HG02840 (cell line): Measurements from ENCODE around the gene AMMECR1.
"Not testable (repeated sequence)": the region's sequence is repeated elsewhere in the genome, so short reads cannot be mapped to it uniquely, and the experiment has no call there.

Experiments used
- ATAC-seq: cut with Tn5 transposase; IDR thresholded peaks from one replicate; pipeline ENCODE4 v1.9.1; 2021; ENCODE audit warnings: mild to moderate bottlenecking, moderate library complexity, moderate number of reproducible peaks; ENCODE audit not compliant: unreplicated experiment, low FRiP score

The AMMECR1 gene

DNA sequence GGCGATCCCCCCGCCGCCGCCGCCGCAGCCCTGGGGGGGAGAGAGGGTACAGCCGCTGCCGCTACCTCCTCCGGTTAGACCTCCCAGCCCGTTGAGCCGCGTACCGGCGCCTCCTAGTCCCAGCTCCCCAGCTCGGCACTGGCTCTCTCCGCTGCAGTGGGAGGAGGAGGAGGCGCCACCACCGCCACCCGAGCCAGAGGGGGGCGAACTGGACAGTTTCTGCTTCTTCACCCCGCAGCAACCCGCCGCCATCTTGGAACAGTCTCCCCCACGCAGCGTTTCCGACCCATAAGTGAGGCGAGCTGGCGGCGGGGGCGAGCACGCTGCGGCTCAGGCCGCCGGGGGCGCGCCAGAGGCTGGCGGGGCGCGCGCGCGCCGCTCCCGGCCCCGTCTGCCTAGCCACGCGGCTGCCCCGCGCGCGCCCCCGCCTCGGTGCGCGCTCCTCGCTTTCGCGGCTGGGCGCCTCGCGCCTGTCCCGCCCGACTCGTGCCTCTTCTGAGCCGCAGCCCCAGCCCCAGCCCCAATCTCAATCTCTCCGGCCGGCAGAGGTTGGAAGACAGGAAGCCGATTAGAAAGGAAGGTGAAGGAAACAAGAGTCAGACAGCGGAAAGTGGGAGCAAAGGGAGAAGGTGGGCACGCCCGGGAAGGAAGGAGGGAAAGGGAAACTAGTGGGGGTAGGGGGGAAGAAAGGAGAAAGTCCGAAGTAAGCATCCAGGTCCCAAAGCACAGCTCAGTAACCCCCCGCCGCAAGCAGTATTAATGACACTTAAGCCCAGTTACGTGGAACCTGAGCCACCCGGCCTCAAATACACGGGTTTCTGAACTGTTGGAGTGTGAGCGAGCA lies at the start of gene AMMECR1:
Gene AMMECR1 (minus strand): TSS at position 266 of the 844 bp plus-strand sequence. CDS start 14 bp downstream, at position 252.
- peak; percentile 65 for ATAC-seq

DNA sequence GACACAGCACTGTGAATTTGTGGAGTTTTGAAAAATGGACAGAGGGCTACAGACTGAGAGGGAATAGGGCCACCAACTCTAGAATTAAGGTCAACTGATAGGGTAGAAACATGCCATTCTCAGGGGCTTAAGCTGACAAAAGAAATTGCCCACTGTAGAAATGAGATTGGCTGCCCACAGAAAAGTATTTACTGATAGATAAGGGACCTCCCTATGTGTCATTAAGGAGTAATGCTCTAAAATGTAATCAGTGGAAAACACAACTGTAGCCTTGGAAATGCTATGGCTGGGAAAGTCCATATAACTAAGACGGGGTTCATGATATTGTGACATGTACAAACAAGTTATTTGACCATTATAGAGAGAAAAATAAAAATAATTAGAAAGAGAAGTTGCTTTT lies 45.4 kb upstream of the AMMECR1 start:
- ATAC-seq = no peak

DNA sequence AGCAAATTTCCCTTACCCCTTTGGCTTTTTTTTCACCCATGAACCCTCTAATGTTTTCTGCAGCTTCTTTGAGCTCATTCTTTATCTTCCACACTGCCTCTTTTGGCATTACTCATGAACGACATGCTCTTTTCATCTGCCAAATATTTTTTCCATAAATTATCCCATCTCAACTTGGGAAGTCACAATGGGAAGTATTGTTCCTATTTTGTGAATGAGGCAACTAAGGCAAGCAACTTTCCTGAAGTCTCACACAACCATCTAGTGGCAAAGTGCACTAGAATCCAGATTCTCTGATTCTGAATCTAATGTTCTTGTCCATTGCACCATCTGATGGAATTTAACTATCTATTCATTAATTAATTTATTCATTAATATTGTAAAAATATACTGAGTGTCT lies 41.4 kb upstream of the AMMECR1 start:
- no peak for ATAC-seq

DNA sequence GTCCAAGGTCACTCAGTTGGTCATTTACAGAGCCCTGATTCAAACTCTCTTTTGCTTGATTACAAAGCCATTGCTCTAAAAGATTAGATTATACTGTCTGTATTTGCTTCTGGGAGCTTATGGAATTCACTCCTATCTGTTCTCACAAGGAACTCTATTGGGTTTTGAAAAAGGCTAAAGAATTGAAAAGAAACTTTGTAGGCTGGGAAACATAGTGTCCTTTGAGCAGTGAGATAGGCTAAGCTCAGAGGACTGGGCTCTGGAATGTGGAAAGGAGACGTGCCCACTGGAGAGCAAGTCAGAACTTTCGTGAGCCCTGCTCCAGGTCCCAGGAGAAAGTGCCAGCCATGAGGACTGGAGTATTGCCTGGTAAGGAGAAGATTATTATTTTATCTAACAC lies 40.7 kb upstream of the AMMECR1 start, which contains the start of gene RTL9:
Gene RTL9 (plus strand): TSS at position 301 of the 400 bp plus-strand sequence. CDS start 91,770 bp downstream, outside the sequence.
- no peak for ATAC-seq

DNA sequence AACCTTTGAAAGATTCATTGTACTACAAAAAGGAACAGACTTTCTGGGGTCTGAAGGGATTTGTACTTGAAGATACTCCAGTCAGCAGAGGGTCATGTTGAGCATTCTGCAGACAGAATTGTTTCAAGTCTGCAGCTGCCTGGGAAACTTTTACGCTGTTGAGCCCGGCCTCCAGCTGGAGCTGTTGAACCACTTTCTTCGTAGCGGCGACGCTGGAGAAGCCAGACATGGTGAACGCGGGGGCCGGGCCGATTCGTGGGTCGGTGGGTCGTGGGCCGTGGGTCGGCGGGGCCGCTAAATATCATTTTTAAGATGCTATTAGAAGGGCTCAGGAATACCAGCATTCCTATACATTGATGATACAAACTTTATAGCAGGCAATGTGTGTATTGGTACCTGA lies 28.8 kb upstream of the AMMECR1 start:
- ATAC-seq = no peak

- ATAC-seq = no peak
These were observed 23.5 kb upstream of the AMMECR1 start for GRCh38 chrX:110341189-110342035.

DNA sequence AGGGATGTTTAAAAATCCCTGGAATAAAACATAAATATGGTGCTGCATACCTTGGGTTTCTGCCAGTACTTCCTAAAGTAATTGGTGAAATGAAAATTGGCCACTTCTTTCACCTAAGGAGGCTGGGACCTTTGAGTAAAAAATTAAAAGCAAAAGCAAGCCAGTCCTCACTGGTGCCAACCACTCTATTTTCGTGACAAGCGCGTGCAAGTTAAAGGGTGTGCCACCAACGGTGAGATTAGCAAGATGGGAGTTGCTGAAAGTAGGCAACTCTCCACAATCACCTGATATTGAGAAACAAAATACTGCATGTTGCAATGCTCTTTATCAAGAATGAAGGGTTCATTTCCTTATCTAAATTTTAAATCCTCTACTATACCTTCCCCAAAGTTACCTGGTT lies 21.1 kb upstream of the AMMECR1 start:
- no peak for ATAC-seq

DNA sequence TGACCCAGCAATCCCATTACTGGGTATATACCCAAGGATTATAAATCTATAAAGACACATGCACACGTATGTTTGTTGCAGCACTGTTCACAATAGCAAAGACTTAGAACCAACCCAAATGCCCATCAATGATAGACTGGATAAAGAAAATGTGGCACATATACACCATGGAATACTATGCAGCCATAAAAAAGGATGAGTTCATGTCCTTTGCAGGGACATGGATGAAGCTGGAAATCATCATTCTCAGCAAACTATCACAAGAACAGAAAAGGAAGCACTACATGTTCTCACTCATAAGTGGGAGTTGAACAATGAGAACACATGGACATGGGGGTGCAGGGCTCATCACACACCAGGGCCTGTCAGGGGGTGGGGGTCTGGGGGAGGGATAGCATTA lies 15.6 kb upstream of the AMMECR1 start:
- not testable (repeated sequence) for ATAC-seq

DNA sequence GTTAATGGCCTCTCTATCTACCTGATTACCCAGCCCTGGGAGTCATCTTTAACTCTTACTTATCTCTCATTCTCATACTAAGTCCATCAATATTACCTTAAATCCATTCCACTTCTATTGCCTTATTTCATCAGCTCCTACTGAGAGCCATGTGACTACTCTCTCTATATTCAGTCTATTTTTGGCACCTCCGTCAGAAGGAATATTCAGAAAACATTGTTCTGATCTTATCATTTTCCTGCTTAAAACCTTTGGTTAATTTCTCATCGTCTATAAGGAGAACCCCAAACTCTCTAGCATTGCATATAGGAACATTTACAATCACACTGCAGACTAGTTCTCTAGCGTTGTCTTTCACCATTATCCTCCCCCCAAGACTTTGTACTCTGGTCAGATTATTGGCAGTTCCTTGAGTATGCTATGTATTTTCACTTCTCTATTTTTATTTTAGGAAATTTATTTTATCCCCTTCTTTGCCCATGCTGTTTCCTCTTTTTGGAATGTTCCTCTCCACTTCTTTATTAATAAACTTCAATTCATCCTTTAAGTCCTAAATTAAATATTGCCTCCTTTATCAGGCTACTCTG lies 13.7 kb upstream of the AMMECR1 start:
- no peak for ATAC-seq

- ATAC-seq = not testable (repeated sequence)
These were observed 10.7 kb upstream of the AMMECR1 start for GRCh38 chrX:110328613-110329012.

GRCh38 chrX:110327336-110327735 lies 9.5 kb upstream of the AMMECR1 start:
- no peak for ATAC-seq

DNA sequence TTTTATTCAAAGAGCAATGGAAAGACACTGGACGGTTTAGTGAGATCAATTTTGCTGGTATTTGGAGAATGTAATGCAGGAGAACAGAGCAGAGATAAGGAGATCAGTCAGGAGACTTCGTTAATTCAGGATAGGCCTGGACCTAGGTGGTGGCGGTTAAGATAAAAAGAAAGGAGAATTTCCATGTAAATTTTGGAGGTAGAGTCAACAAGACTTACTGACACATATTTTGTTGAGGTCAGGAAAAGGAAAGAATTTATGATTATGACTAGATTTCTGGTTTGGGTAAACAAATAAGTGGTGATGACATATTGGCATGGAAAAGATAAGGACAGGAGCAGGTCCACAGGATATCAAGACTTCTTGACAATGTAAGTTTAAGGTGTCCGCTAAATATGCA lies 8.8 kb upstream of the AMMECR1 start:
- no peak for ATAC-seq

DNA sequence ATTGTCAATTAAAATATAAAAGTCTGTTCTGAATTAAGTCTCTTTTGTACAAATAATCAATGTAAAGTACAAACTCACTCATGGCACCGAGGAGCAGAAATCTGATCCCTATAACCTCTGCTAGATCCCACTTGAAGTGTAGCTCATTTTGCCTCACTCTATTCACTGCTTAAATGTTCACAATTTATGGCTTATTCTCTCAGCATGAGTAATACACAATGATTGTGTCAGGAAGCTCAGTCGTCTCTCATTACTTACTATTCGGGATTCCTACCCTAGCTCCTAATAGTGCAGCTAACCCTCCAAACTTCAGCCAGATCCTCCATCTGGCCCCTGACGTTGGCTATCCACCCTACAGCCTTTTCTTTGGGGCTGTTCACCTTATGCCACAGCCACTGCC lies 4.7 kb upstream of the AMMECR1 start:
- no peak for ATAC-seq

DNA sequence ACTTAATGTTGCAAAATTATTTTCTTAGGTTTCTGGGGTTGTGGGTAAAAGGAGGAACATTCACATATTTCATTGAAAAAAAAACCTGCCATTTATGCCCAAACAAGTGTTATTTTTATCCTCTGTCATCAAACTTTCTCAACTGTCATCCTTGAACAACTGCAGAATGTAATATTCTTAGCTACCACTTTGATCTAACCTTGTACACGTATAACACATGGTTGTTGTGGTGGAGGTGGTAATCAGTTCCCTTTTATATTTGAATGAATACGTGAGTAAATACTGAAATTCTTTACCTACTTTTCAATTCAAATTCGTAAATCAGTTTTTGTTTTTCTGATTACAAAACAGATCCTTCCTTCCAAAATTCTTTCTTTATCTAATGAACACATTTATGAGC lies 3.8 kb upstream of the AMMECR1 start:
- no peak for ATAC-seq

- ATAC-seq = no peak
These were observed 3.2 kb upstream of the AMMECR1 start for GRCh38 chrX:110321081-110321480.

DNA sequence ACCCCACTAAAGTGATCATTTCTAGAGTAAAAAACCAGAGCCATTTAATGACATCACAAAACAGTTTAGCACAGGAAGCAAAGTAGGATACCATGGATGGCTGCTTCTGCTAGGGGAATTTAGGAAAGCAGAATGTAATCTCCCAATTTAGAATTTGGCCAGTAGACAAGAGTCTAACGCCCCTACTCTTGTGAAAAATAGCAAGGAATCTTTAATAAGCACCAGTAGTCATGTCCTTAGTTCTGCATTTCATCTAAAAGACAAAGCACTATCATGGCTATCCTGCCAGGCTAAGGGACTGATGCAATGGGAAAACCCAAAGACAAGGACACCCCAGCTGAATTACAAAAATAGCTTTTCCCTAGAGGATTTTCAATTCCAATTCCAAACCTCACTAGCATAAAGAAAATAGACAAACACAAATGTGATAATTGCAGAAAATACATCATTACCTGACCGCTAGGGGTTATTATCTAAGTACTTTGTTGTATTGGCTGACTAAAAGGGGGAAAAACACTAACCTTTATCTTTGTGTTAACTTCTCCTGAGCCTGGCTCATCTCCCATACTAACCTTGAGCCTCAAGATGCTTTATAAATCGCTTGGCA lies 2.6 kb upstream of the AMMECR1 start:
- ATAC-seq = no peak

GRCh38 chrX:110318664-110318968 lies 731 bp upstream of the AMMECR1 start:
- ATAC-seq = peak; percentile 8

GRCh38 chrX:110317061-110317819 lies 645 bp downstream of the AMMECR1 start:
- ATAC-seq = peak; percentile 25

DNA sequence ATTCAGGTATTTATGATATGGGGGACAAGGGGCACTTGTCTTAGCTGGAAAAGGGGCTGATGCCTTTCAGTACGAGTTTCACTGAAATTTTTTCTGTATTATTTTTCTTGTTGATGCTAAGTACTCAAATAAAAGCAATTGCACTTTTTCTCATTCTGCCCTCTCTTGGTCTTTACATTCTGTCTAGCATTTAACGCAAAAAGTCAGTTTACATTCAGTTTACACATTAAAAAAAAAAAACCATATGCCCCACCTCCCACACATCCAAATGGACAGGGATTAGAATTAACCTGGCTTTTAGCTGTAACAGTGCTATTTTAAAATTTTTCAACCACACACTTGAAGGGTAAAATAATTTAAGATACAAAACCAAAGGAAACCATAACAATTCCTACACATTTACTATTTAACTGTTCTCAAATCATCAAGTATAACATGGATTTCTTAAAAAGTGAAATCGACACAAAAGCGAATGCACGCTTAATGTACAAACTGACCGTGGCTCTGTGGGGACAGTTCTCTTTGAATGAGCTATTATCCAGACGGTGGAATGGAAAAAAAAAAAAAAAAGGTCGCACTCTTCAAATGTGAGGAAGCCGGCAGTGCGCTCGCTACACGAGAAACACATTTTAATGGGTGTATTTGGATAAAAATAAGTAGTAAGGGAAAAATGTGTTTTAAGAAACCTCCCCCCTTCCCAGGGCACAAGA lies 1.4 kb downstream of the AMMECR1 start:
- ATAC-seq = no peak
